ENCODE data around the gene WDR82.

DNA sequence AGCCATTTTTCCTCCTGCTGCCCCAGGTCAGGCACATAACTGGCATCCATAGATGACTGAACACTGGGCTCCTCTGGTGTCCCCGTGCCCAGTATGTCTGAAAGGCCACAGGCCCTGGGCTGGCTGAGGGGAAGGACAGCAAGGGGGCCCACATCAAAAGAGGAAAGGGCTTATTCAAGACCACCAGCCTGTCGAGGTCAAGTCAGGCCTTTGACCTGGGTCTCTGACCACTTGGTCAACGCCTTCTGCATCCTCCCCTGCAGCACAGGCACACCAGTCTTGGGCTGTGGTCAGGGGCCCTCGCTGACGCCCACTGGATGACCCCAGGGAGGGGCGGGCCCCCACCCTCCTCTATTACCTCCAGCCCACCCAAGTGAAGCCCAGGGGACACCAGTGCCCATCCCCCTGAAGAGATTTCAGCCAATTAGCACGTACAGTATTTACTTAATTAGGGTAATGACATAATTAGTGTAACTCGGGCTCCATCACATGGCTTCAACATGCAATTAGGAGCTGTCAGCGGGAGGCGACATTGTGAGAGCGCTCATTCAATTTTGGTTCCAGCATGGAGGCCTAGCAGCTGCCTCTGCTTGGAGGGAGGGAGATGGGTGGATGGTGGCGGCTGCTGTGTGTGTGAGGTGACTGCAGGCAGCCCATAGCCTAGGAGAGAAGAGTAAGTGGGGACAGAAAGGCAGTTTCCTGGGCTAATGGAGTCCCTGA is 24.1 kb upstream of the WDR82 start:
- TF ChIP-seq, protein P1, sequence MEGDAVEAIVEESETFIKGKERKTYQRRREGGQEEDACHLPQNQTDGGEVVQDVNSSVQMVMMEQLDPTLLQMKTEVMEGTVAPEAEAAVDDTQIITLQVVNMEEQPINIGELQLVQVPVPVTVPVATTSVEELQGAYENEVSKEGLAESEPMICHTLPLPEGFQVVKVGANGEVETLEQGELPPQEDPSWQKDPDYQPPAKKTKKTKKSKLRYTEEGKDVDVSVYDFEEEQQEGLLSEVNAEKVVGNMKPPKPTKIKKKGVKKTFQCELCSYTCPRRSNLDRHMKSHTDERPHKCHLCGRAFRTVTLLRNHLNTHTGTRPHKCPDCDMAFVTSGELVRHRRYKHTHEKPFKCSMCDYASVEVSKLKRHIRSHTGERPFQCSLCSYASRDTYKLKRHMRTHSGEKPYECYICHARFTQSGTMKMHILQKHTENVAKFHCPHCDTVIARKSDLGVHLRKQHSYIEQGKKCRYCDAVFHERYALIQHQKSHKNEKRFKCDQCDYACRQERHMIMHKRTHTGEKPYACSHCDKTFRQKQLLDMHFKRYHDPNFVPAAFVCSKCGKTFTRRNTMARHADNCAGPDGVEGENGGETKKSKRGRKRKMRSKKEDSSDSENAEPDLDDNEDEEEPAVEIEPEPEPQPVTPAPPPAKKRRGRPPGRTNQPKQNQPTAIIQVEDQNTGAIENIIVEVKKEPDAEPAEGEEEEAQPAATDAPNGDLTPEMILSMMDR (conservative IDR thresholded peaks at IDR 0.05; ENCODE audit: low read depth in 2 of 2): no peak
- TF ChIP-seq, protein P2, sequence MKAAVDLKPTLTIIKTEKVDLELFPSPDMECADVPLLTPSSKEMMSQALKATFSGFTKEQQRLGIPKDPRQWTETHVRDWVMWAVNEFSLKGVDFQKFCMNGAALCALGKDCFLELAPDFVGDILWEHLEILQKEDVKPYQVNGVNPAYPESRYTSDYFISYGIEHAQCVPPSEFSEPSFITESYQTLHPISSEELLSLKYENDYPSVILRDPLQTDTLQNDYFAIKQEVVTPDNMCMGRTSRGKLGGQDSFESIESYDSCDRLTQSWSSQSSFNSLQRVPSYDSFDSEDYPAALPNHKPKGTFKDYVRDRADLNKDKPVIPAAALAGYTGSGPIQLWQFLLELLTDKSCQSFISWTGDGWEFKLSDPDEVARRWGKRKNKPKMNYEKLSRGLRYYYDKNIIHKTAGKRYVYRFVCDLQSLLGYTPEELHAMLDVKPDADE (IDR thresholded peaks at IDR 0.05): no peak
- TF ChIP-seq EZH2phosphoT487 (IDR thresholded peaks at IDR 0.05; ENCODE audit: unreplicated experiment) (no peak), EZH2 (IDR thresholded peaks at IDR 0.05; ENCODE audit: low read depth, unreplicated experiment) (no peak)

Measured in GM23338 (cell line).